Endothelial cell of umbilical vein (primary cell): ENCODE measurements around the gene RAB4A.

Source experiments
- POLR2A ChIP-seq: IDR thresholded peaks from 2 replicates; pipeline ENCODE4 v1.6.1; 2012; ENCODE audit warnings: low read depth, mild to moderate bottlenecking, control low read depth, low read length
- TF ChIP-seq, protein P1 (sequence below), 2 donors: IDR thresholded peaks; 1 replicate in 1 of 2; 2 replicates in 1 of 2; pipeline ENCODE4 v1.5.1; 2011; ENCODE audit warnings: low read length in 2 of 2, mild to moderate bottlenecking in 2 of 2, moderate library complexity in 2 of 2, control low read depth in 1 of 2, inconsistent platforms in 1 of 2, low read depth in 1 of 2; ENCODE audit not compliant: insufficient read depth in 1 of 2; ENCODE audit errors: extremely low read depth in 1 of 2

DNA sequence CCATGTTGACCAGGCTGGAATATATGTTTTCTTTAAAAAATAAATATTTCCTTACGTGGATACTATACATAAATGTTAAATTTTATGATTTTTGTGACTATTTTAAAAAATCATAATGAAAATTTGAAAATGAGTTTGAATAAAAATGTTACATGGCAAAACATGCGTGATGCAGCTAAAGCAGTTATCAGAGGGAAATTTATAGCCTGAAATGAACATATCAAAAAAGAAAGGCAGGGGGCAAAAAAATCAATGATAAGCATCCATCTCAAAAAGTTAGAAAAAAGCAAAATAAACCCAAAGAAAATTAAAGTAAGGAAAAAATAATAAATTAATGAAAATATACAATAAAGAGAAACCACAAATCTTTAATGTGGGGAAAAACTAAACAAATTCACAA is 63.4 kb downstream of the RAB4A start:
- TF ChIP-seq, protein P1, sequence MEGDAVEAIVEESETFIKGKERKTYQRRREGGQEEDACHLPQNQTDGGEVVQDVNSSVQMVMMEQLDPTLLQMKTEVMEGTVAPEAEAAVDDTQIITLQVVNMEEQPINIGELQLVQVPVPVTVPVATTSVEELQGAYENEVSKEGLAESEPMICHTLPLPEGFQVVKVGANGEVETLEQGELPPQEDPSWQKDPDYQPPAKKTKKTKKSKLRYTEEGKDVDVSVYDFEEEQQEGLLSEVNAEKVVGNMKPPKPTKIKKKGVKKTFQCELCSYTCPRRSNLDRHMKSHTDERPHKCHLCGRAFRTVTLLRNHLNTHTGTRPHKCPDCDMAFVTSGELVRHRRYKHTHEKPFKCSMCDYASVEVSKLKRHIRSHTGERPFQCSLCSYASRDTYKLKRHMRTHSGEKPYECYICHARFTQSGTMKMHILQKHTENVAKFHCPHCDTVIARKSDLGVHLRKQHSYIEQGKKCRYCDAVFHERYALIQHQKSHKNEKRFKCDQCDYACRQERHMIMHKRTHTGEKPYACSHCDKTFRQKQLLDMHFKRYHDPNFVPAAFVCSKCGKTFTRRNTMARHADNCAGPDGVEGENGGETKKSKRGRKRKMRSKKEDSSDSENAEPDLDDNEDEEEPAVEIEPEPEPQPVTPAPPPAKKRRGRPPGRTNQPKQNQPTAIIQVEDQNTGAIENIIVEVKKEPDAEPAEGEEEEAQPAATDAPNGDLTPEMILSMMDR (IDR thresholded peaks at IDR 0.05; ENCODE audit: extremely low read depth in 1 of 2, insufficient read depth in 1 of 2, low read depth in 1 of 2, low read length in 2 of 2): no peak
- TF ChIP-seq POLR2A: no peak
